Endothelial cell of hepatic sinusoid (primary cell): Measurements from ENCODE around the gene GLCCI1.

Experiments used
- in situ Hi-C: cut with HindIII; loops from 2 replicates; pipeline ENCODE4 v1.10.0; 2017; ENCODE audit warnings: low sequenced_read_pairs

GLCCI1 gene

GRCh38 chr7:7959979-7960670 lies 8.5 kb upstream of the GLCCI1 start:
- in situ Hi-C loops, result no loop called here

- in situ Hi-C loops, result no loop called here
Observed at GRCh38 chr7:7962851-7963250, 5.7 kb upstream of the GLCCI1 start.

GRCh38 chr7:7964250-7964649 lies 4.3 kb upstream of the GLCCI1 start:
- in situ Hi-C loops, result no loop called here

- in situ Hi-C loops, result no loop called here
Observed at GRCh38 chr7:7964691-7965090, 3.9 kb upstream of the GLCCI1 start.

- in situ Hi-C loops, result no loop called here
Observed at GRCh38 chr7:7965301-7965700, 3.3 kb upstream of the GLCCI1 start.

GRCh38 chr7:7966141-7966734 lies 2.4 kb upstream of the GLCCI1 start:
- in situ Hi-C loops, result no loop called here

- in situ Hi-C loops, result no loop called here
Observed at GRCh38 chr7:7967886-7968543, 581 bp upstream of the GLCCI1 start.

GRCh38 chr7:7969306-7970236 lies 975 bp downstream of the GLCCI1 start:
- in situ Hi-C loops, result no loop called here

- in situ Hi-C loops, result no loop called here
Observed at GRCh38 chr7:7970237-7970530, 1.6 kb downstream of the GLCCI1 start.

GRCh38 chr7:7970531-7971307 lies 2.1 kb downstream of the GLCCI1 start:
- in situ Hi-C loops, result no loop called here

GRCh38 chr7:7971308-7972040 lies 2.9 kb downstream of the GLCCI1 start:
- in situ Hi-C loops, result no loop called here

- in situ Hi-C loops, result no loop called here
Observed at GRCh38 chr7:7972128-7972527, 3.5 kb downstream of the GLCCI1 start.

GRCh38 chr7:7972922-7973594 lies 4.5 kb downstream of the GLCCI1 start:
- in situ Hi-C loops, result no loop called here

- in situ Hi-C loops, result no loop called here
Observed at GRCh38 chr7:7976677-7977076, 8.1 kb downstream of the GLCCI1 start.

- in situ Hi-C loops, result no loop called here
Observed at GRCh38 chr7:7977774-7978173, 9.2 kb downstream of the GLCCI1 start.

GRCh38 chr7:7978860-7979259 lies 10.3 kb downstream of the GLCCI1 start:
- in situ Hi-C loops, result no loop called here

- in situ Hi-C loops, result no loop called here
Observed at GRCh38 chr7:7979558-7979957, 11.0 kb downstream of the GLCCI1 start.

- in situ Hi-C loops, result no loop called here
Observed at GRCh38 chr7:7980134-7980533, 11.5 kb downstream of the GLCCI1 start.

GRCh38 chr7:7982904-7983303 lies 14.3 kb downstream of the GLCCI1 start:
- in situ Hi-C loops, result no loop called here
